BJ (cell line): Measurements from ENCODE around the gene SMARCAL1. TPM values are rescaled to one million over a fixed set of nuclear protein-coding genes. Genes with fewer than 3 reads are reported as not detected.

ENCODE experiments used
- CTCF ChIA-PET: fragments of 350-600 bp; formaldehyde crosslinking; extraction: SDS; loops from one replicate; lab custom pipeline; 2021; ENCODE audit warnings: antibody characterized with exemption, inconsistent platforms; lab: Yijun Ruan, JAX
- POLR2A ChIA-PET: fragments of 300-600 bp; sonication (Branson Sonifier 250); formaldehyde crosslinking; extraction: SDS; loops from one replicate; lab custom pipeline; 2021; ENCODE audit warnings: antibody characterized with exemption; lab: Charles Lee
- DNase-seq: peaks from one replicate; pipeline ENCODE4 v3.0.0-alpha.2; 2011; ENCODE audit warnings: low read depth
- H3K27me3 ChIP-seq: 2 replicates; pipeline ENCODE4 v1.6.0; 2011; ENCODE audit warnings: low read length; ENCODE audit not compliant: control insufficient read depth, insufficient read depth
- H3K36me3 ChIP-seq: 2 replicates; pipeline ENCODE4 v1.5.1; 2011; ENCODE audit warnings: low read length; ENCODE audit not compliant: control insufficient read depth, insufficient read depth
- H3K4me3 ChIP-seq: 2 replicates; pipeline ENCODE4 v1.5.1; 2011; ENCODE audit warnings: low read depth, mild to moderate bottlenecking, control low read depth, low read length
- CTCF ChIP-seq: IDR thresholded peaks from 2 replicates; pipeline ENCODE4 v1.5.1; 2011; ENCODE audit warnings: low read depth, mild to moderate bottlenecking, control low read depth, inconsistent platforms, low read length, moderate library complexity; ENCODE audit not compliant: insufficient read depth
- polyA plus RNA-seq: library from polyadenylated mRNA; depleted of rRNA; stranded (reverse); fragments of >200 nt; gene quantifications from 2 replicates; pipeline ENCODE4 v1.2.3, GENCODE V29; 2011

The SMARCAL1 gene
- polyA plus RNA-seq, 1 experiment = 41.2 TPM

GRCh38 chr2:216413882-216414281 lies 1.6 kb downstream of the SMARCAL1 start:
- no peak for TF ChIP-seq CTCF
- Histone ChIP-seq H3K27me3 (no peaks in the 10 kb centered on the region), H3K36me3 (peaks cover 10% of the 10 kb centered on the region), H3K4me3 (no peak overlapping the region)
- POLR2A ChIA-PET = no interaction called here
- CTCF ChIA-PET = no interaction called here
- no peak for DNase-seq

DNA sequence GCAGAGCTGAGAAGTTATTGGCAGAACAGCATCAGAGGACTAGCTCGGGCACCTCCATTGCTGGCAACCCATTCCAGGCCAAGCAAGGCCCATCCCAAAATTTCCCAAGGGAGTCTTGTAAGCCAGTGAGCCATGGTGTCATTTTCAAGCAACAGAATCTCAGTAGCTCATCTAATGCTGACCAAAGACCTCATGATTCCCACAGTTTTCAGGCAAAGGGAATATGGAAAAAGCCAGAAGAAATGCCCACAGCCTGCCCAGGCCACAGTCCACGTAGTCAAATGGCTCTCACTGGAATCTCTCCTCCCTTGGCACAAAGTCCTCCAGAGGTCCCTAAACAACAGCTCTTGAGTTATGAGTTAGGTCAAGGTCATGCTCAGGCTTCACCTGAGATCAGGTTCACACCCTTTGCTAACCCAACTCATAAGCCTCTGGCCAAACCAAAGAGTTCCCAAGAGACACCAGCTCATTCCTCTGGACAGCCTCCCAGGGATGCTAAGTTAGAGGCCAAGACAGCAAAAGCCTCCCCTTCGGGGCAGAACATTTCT lies 2.6 kb downstream of the SMARCAL1 start:
- no peak overlapping the region for H3K4me3 ChIP-seq
- ChIA-PET POLR2A (no interaction called here), CTCF (interaction anchor here (0.6 to 2.4 kb wide), 3 partner anchors 8 to 1192 kb away, joined by 3 to 14 read pairs (median 5); no protein-coding TSS in a partner anchor)
- peaks cover 10% of the 10 kb centered on the region for H3K36me3 ChIP-seq
- no peaks in the 10 kb centered on the region for H3K27me3 ChIP-seq
- DNase-seq = no peak
- TF ChIP-seq CTCF = no peak

DNA sequence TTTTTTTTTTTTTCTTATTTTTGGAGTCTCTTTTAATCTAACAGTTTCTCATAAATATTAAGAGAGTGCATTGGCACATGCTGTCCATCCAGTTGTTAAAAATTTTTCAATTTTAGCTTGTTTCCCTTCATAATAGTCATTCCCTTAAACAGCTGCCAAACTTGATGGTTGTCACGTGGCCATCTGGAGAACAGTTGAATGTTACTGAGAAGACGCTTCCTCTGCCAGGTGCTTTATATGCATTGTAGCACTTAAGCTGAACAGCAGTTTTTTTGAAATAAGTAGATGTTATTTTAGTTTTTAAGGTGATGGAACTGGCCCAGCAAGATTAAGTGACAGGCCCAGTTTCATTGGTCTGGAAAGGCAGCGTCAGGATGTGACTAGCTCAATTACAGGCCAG lies 3.3 kb downstream of the SMARCAL1 start:
- H3K4me3 ChIP-seq = no peak overlapping the region
- H3K36me3 ChIP-seq = peaks cover 12% of the 10 kb centered on the region
- TF ChIP-seq CTCF = no peak
- POLR2A ChIA-PET = no interaction called here
- DNase-seq = no peak
- CTCF ChIA-PET = interaction anchor here (1.1 to 2.4 kb wide), 2 partner anchors 8 to 11 kb away, joined by 5 to 14 read pairs; no protein-coding TSS in a partner anchor
- no peaks in the 10 kb centered on the region for H3K27me3 ChIP-seq

DNA sequence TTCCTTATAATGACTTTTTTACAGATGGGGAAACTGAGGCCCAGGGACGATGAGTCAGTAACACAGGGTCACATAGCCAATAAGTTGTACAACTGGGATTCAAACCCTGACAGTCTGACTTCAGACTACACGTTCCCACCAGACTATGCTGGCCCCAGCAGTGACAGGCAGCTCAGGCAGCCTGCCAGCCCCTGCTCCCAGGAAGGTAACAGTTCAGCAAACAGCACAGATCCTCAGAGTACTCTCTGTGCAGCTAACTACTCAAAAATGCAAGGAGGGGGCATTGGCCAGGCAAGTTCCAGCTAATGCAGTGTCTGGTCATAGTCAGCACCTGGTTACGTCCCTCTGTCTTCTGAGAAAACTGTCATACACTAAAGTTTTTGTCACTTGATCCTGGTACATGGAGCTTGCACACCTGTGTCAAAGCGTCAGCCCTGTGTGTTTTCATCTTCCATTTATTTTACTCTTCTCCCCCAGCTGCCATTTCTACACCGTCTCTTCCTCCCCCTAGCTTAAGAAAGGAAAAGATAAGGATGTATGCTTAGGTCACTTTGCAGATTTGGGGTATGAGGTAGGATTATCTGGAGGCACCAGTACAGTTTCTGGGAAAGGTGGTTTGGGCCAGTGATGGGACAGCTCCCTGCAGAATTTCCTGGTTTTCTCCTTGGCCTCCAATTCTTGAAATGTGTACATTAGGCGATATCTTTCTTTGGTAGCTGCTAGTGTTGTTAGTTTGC lies 4.5 kb downstream of the SMARCAL1 start:
- DNase-seq = no peak
- Histone ChIP-seq H3K4me3 (no peak overlapping the region), H3K27me3 (no peaks in the 10 kb centered on the region), H3K36me3 (peaks cover 15% of the 10 kb centered on the region)
- POLR2A ChIA-PET = no interaction called here
- CTCF ChIA-PET = interaction anchor here (1.1 to 2.4 kb wide), 2 partner anchors 13 to 110 kb away, joined by 3 to 14 read pairs; no protein-coding TSS in a partner anchor
- no peak for TF ChIP-seq CTCF

DNA sequence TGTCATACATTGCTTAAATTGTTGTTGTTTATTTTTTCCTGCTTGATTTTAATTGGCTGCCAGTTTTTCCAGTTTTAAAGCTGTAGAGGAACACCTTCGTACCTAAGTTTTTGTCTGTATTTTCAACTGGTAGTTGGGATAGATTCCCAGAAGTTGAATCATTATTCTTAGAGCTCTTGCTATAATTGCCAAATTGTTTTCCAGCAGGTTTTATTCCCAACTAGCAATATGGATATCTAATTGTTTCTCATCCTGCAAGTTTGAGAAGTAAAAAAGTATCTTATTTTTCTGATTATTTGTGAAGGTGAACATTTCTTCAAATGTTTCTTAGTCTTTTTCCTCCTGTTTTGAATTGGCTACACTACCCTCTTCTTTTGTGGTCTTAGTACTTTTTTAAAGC lies 6.7 kb downstream of the SMARCAL1 start:
- ChIA-PET POLR2A (no interaction called here), CTCF (interaction anchor here (1.1 to 1.7 kb wide), 2 partner anchors 13 to 15 kb away, joined by 3 to 8 read pairs; no protein-coding TSS in a partner anchor)
- no peak for DNase-seq
- TF ChIP-seq CTCF = no peak
- H3K27me3 ChIP-seq = no peaks in the 10 kb centered on the region
- H3K4me3 ChIP-seq = no peak overlapping the region
- peaks cover 22% of the 10 kb centered on the region for H3K36me3 ChIP-seq
